Effector memory CD4-positive, alpha-beta T cell (primary cell): Measurements from ENCODE around the gene SLC17A7.
A peak's percentile ranks its signal among the peaks of the same experiment; 100 is the strongest.

Experiments
- DNase-seq, 3 donors: peaks; one replicate each; pipeline ENCODE4 v3.0.0-alpha.2; 2020
- H3K27ac ChIP-seq: 2 replicates; pipeline ENCODE4 v1.7.0; 2013; ENCODE audit warnings: mild to moderate bottlenecking, low read length, moderate library complexity; ENCODE audit not compliant: insufficient read depth, poor library complexity, severe bottlenecking
- H3K27me3 ChIP-seq: replicated peaks from 2 replicates; pipeline ENCODE4 v1.7.0; 2013; ENCODE audit warnings: mild to moderate bottlenecking, low read length; ENCODE audit not compliant: insufficient read depth, control insufficient read depth, poor library complexity, severe bottlenecking
- H3K36me3 ChIP-seq: 2 replicates; pipeline ENCODE4 v1.7.0; 2013; ENCODE audit warnings: mild to moderate bottlenecking, low read length, moderate library complexity; ENCODE audit not compliant: control insufficient read depth, insufficient read depth
- H3K4me1 ChIP-seq: 2 replicates; pipeline ENCODE4 v1.7.0; 2013; ENCODE audit warnings: low read length, mild to moderate bottlenecking; ENCODE audit not compliant: control insufficient read depth, insufficient read depth, poor library complexity, severe bottlenecking
- H3K4me3 ChIP-seq: 2 replicates; pipeline ENCODE4 v1.7.0; 2013; ENCODE audit warnings: low read length, low read depth, mild to moderate bottlenecking; ENCODE audit not compliant: insufficient read depth, poor library complexity, severe bottlenecking
- H3K9me3 ChIP-seq: 2 replicates; pipeline ENCODE4 v1.7.0; 2013; ENCODE audit warnings: mild to moderate bottlenecking, low read length, moderate library complexity; ENCODE audit not compliant: control insufficient read depth

The SLC17A7 gene

DNA sequence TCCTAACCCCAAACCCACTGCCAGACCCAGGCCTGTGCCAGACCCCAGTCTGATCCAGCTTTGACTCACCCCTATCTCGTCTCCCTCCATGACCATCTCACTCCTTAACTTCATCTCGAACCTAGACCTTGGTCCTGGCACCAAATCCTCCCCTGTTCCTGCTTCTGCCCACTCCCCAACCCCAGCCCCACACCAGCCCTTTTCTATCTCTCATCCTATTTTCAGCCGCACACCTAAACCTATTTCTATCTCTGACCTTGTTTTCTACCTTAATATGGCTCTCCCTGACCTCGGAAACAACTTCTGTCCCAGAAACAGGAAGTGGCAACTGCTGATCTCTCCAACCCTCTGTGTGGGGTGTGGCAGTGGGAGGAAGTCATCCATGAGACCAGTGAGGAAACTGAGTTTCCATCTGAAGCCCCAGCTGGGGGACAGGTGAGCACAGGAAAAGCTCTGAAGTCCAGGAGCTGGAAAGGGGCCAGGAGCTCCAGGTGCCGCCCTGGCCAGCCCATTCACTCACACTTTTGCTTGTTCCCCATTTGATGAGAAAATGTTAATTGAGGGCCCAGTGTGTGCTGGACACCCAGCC is 31.8 kb downstream of the SLC17A7 start:
- Histone ChIP-seq H3K9me3 (no peaks in the 10 kb centered on the region), H3K4me1 (peaks cover 48% of the 10 kb centered on the region), H3K27me3 (no peaks in the 10 kb centered on the region), H3K36me3 (no peaks in the 10 kb centered on the region), H3K27ac (peak overlapping the region; percentile 57), H3K4me3 (peak overlapping the region; percentile 13)
- DNase-seq: no peak

- no peaks in the 10 kb centered on the region for H3K36me3 ChIP-seq
- peak overlapping the region; percentile 57 for H3K27ac ChIP-seq
- H3K4me1 ChIP-seq: peaks cover 48% of the 10 kb centered on the region
- H3K27me3 ChIP-seq: no peaks in the 10 kb centered on the region
- H3K4me3 ChIP-seq: peak overlapping the region; percentile 13
- no peak for DNase-seq
- no peaks in the 10 kb centered on the region for H3K9me3 ChIP-seq
These were observed 32.4 kb downstream of the SLC17A7 start for GRCh38 chr19:49408816-49409440.

DNA sequence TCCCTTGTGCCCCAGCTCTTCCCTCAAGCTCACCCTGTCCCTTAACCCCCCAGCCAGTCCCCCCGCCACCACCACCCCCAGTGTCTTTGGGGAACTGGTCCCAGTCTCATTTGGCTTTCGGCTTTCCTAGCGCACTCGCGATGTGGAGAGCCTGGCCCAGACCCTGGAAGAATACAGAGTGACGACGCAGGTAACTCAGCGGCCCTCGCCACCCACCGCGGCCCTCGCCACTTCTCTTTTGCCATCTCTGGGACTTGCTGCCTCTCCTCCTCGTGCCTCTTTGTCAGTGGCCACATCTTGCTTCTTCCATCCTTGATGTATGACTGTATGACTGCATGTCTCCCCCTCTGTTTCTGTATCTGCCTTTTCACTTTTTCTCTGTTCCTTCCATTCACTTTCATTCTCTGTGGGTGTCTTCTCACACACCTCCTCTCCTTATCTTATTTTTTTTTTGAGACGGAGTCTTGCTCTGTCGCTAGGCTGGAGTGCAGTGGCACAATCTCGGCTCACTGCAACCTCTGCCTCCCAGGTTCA is 33.8 kb downstream of the SLC17A7 start:
- no peaks in the 10 kb centered on the region for H3K36me3 ChIP-seq
- peaks cover 48% of the 10 kb centered on the region for H3K4me1 ChIP-seq
- H3K27me3 ChIP-seq: no peaks in the 10 kb centered on the region
- no peaks in the 10 kb centered on the region for H3K9me3 ChIP-seq
- H3K27ac ChIP-seq: no peak overlapping the region
- DNase-seq: no peak
- H3K4me3 ChIP-seq: no peak overlapping the region

DNA sequence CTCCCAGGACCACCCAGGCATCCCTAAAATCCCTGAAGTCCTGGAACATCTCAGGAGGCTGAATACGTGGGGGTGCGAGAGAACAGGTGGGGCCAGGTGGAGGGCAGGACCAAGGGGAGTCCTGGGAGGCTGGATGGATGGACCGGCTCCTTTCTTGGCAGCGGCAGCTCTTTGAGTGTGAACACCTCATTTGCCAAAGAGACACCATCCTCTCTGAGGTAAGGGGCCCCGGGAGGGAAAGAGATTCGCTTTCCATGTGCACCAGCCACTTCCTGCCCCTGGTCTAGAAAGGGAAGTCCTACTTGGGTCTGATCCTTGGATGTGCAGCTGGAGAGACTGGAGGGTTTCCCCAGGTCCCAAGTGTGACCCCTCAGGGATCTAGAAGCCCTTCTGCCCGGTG is 34.2 kb downstream of the SLC17A7 start:
- Histone ChIP-seq H3K27me3 (no peaks in the 10 kb centered on the region), H3K4me3 (no peak overlapping the region), H3K27ac (no peak overlapping the region), H3K9me3 (no peaks in the 10 kb centered on the region), H3K36me3 (no peaks in the 10 kb centered on the region), H3K4me1 (peaks cover 45% of the 10 kb centered on the region)
- DNase-seq: no peak

GRCh38 chr19:49403404-49404187 is 37.7 kb downstream of the SLC17A7 start:
- no peaks in the 10 kb centered on the region for H3K9me3 ChIP-seq
- H3K27me3 ChIP-seq: no peaks in the 10 kb centered on the region
- H3K4me1 ChIP-seq: peaks cover 18% of the 10 kb centered on the region
- H3K36me3 ChIP-seq: no peaks in the 10 kb centered on the region
- DNase-seq: no peak
- no peak overlapping the region for H3K27ac ChIP-seq
- no peak overlapping the region for H3K4me3 ChIP-seq

- no peaks in the 10 kb centered on the region for H3K27me3 ChIP-seq
- no peak for DNase-seq
- H3K27ac ChIP-seq: no peak overlapping the region
- H3K36me3 ChIP-seq: no peaks in the 10 kb centered on the region
- H3K4me1 ChIP-seq: peaks cover 9% of the 10 kb centered on the region
- no peaks in the 10 kb centered on the region for H3K9me3 ChIP-seq
- no peak overlapping the region for H3K4me3 ChIP-seq
These were observed 41.3 kb downstream of the SLC17A7 start for GRCh38 chr19:49400029-49400428.

GRCh38 chr19:49398931-49399330 is 42.4 kb downstream of the SLC17A7 start:
- H3K27me3 ChIP-seq: no peaks in the 10 kb centered on the region
- H3K4me3 ChIP-seq: no peak overlapping the region

DNA sequence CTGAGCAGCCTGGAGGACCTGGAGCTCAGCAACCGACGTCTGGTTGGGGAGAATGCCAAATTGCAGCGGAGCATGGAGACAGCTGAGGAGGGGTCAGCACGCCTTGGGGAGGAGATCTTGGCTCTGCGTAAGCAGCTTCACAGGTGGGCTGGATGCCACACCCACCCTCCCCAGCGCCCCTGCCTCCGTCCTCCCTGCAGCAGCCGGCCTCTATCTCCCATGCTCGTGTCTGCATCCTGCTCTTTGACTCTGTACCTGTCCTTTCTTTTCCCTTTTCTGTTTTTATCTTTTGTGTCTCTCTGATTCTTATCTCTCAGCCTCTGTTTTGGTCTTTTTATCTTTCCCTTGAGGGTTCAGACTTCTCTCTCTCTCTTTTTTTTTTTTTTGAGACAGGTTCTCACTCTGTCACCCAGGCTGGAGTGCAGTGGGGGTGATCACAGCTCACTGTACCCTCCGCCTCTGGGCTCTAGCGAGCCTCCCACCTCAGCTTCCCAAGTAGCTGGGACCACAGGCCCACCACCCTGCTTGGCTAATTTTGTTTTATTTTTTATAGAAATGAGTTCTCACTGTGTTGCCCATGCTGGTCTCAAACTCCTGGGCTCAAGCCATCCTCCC is 43.2 kb downstream of the SLC17A7 start:
- DNase-seq: no peak
- H3K27me3 ChIP-seq: no peaks in the 10 kb centered on the region
- no peaks in the 10 kb centered on the region for H3K9me3 ChIP-seq
- no peak overlapping the region for H3K4me3 ChIP-seq
- H3K4me1 ChIP-seq: peaks cover 9% of the 10 kb centered on the region
- H3K27ac ChIP-seq: no peak overlapping the region
- no peaks in the 10 kb centered on the region for H3K36me3 ChIP-seq

More at GRCh38 chr19:49398931-49399330, 42.4 kb downstream of the SLC17A7 start:
- Histone ChIP-seq H3K27ac (no peak overlapping the region), H3K9me3 (no peaks in the 10 kb centered on the region), H3K4me1 (peaks cover 9% of the 10 kb centered on the region), H3K36me3 (no peaks in the 10 kb centered on the region)
- no peak for DNase-seq

DNA sequence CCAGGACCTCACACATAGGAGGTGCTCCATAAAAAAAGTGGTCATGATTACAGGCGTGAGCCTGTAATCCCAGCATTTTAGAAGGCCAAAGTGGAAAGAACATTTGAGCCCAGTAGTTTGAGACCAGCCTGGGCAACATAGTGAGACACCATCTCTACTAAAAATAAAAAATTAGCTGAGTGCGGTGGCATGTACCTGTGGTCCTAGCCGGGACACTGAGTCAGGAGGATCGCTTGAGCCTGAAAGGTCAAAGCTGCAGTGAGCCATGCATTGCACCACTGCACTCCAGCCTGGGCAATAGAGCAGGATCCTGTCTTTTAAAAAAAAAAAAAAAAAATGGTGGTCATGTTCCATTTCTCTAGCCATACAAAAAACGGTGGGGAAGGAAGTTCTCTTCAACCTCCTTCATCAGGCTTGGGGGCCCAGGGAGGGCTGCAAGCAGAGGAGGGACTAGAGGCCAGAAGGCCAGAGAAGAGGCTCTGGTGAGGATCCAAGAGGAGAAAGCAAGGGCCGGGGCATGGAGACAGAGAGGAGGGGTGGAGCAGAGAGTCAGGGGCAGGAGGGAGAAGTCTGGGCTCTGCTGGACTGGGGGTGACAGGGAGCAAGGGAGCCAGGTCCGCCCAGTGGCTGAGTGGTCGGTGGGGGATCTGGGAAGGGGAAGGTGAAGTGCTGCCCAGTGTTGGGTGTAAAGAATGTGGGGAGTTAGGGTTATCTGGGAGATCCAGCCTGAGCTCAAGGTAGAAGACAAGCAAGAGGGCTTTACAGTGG is 44.4 kb downstream of the SLC17A7 start:
- peaks cover 11% of the 10 kb centered on the region for H3K4me1 ChIP-seq
- no peaks in the 10 kb centered on the region for H3K36me3 ChIP-seq
- H3K4me3 ChIP-seq: no peak overlapping the region
- H3K27me3 ChIP-seq: no peaks in the 10 kb centered on the region
- DNase-seq: no peak
- H3K9me3 ChIP-seq: no peaks in the 10 kb centered on the region
- no peak overlapping the region for H3K27ac ChIP-seq
